Activated CD8-positive, alpha-beta memory T cell treated with anti-CD3 and anti-CD28 coated beads for 24 hours (primary cell): ENCODE results near the gene COQ9.
"Not testable (repeated sequence)": the region's sequence is repeated elsewhere in the genome, so short reads cannot be mapped to it uniquely, and the experiment has no call there.

Experiments used
- DNase-seq: peaks from one replicate; pipeline ENCODE4 v3.0.0-alpha.2; 2020

COQ9 gene

DNA sequence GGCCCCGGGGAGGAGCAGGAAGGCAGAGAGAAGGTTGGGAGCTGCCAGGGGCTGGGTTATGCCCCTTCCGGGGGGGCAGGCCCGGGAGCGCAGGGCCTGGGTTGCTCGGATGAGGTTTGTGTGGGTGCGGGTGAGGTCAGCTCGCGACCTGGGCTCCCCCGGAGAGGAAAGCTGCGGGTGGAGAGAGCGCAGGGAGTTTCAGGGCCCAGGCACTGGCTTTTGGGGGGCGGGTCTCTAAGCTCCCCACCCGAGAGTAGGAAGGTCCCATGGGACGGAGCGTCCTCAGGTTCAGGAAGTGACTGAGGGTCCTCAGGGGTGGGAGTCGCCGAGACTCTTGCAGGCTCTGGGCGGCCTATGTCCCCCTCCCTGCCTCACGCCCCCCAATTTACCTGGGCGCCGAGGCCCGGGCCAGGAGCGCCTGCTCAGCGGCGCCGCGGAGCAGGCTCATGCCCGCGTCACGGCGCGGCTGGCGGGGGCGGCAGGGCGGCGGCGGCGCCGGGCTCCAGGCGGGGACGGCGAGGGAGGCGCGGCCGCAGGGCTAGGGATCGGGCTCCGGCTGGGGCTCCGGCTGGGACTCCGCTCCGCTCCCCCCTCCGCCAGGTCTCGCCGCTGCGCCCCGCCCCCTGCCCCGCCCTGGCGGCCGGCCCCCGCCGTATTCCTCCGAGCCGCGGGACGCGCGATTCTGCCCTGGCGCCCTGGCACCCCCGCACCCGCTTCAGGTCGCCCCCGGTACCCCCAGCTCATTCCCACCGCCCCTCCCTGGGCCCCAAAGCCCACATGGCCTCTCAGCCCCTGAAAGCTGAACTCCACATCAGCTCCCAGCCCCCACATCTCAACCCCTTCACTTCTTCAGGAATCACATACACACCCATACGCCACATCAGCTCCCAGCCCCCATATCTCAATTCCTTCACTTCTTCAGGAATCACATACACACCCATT, 38.9 kb downstream of the COQ9 start, which contains the start of gene DOK4:
Gene DOK4, minus strand, starts transcription at position 578 of the 942 bp plus-strand sequence. CDS start 6,986 bp downstream, outside the sequence.
- DNase-seq: peak; percentile 92

DNA sequence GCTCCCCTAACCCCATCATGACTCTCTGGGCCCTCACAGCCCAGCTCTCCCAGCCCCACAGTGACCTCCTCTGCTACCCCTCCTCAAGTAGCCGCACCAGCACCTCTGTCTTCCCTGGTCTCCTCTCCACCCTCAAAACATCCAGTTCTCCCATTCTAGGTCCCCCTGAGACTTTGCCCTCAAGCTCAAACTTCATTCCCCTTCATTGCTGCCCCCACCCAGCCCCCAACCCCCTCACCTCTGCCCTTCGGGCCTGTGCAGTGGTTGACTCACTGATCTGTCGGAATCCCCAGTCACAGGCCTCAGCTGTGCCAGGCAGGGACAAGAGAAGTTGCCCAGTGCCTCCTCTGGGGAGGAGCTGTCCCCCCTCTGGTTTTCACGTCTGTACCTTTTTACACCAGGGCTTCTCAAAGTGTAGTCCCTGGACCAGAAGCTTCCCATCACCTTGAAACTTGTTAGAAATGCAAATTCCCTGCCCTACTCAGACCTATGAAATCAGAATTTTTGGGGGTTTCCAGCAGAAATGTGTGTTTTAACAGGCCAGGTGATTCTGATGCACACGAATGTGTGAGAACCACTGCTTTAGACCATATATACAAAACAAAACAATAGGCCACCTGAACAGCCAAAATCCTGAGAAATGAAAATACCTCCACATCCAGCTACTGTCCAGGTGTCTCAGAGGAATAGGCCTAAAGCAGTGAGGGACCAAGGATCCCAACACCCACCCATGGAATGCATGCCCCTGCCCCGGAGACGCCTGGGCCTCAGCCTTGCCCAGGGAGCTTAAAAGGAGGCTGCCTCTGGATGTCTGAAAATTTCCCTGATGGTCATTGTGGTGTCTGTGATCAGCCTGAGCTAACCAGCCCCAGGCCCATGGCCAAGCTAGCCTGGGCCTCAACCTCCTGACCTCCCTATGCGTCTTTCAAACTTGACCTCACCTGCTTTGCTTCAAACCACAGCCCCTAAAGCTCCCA, 39.9 kb downstream of the COQ9 start:
- DNase-seq: no peak

DNA sequence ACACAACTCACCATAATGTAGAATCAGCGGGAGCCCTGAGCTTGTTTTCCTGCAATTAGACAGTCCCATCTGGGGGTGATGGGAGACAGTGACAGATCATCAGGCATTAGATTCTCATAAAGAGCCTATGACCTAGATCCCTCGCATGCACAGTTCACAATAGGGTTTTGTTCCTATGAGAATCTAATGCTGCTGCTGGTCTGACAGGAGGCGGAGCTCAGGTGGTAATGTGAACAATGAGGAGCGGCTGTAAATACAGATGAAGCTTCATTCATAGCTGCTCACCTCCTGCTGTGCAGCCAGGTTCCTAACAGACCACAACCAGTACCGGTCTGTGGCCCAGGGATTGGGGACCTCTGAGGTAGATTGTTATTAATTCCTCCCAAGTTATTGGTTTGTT, 42.0 kb downstream of the COQ9 start:
- DNase-seq: no peak

DNA sequence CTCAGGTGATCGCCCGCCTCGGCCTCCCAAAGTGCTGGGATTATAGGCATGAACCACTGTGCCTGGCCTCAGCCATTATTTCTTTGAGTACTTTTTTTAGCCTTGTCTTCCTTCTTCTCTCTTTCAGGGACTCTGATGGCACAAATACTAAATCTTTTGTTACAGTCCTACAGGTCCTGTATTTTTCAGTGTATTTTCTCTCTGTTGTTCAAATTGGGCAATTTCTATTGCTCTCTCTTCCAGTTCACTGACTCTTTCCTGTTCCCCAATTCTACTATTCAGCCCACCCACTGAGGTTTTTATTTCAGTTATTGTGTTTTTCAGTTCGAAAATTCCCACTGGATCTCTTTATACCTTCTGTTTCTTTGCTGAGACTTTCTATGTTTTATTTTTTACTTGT, 46.5 kb downstream of the COQ9 start:
- DNase-seq: no peak

DNA sequence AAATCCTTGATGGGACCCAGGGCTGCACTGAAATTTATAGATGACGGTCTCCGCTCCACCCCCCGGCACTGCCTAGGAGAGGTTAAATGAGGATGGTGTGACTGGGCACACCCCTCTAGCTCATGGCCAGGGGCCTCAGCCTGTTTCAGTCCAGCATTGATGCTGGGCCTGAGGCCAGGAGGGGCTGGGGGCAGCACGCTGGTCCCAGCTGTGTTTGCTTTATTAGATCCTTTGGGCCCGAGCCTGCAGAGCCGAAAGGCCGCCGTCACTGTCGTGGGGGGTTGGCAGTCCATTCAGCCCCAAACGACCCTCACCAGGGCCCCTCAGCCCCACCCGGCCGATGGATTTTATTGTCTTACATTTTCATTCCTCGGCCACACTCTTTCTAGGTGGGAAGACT, 49.8 kb downstream of the COQ9 start:
- no peak for DNase-seq

DNA sequence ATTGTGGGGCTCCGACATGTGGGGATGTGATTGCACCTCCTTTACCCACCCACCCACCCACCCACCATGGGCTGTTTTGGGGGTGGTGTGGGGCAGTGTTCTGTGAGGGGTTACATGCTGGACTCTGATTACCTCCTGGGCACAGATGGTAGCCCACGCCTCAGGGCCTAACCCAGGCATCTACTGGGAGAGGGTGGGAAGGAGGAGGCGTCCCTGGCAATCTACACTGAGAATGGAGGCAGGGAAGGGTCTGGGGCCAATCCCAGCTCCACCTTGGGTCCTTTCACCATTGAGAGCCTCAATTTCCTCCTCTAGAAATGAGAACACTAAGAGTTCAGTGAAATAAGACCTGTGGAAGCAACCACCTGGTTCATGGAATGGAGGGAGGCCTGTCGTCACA, 50.8 kb downstream of the COQ9 start:
- no peak for DNase-seq

DNA sequence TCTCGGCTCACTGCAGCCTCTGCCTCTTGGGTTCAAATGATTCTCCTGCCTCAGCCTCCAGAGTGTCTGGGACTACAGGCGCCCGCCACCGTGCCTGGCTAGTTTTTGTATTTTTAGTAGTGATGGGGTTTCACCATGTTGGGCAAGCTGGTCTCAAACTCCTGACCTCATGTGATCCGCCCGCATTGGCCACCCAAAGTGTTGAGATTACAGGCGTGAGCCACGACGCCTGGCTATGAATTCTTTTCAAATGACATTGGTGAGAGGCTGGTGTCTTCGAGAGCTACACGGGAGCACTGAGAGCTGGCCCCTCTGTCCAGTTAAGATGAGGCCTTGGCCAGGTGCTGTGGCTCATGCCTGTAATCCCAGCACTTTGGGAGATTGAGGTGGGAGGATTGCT, 52.7 kb downstream of the COQ9 start:
- DNase-seq: not testable (repeated sequence)

DNA sequence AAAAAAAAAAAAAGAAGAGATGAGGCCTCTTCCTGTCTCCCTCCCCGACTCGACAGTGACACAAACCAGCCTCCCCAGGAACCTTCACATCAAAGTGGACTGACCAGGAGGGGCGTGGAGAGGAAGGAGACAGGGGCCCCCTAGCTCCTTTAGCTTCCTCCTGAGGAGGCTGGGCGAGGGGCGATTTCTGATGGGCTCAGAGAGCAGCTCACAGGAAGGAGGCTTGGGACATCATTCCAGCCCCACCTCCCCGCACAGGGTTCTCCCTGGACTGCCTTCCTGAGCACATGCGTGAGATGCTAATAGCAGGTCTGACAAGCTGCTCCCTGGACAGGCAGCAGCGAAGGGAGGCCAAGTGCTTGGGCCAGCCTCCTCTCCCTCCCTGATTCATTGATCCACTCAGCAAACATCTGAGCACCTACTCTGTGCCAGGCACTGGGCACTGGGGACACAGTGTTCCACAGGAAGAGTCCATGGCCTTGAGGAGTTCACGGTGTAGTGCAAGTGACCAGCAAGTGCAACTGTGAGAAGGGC, 53.4 kb downstream of the COQ9 start:
- no peak for DNase-seq

DNA sequence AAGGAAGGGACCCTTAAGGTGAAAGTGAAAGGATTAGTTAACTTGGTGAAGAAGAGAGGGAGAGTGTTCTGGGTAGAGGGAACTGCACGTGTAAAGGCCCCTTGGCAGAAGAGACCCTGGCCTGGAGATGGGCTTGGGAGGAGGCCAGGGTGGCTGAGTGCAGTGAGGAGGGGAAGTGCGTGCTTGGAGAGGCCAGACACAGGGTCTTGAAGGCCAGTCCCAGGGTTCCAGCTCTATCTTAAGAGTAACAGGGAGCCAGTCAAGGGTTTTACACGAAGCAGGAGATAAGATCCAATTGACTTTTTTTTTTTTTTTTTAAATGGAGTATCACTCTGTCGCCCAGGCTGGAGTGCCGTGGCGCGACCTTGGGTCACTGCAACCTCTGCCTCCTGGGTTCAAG, 54.2 kb downstream of the COQ9 start:
- no peak for DNase-seq

DNA sequence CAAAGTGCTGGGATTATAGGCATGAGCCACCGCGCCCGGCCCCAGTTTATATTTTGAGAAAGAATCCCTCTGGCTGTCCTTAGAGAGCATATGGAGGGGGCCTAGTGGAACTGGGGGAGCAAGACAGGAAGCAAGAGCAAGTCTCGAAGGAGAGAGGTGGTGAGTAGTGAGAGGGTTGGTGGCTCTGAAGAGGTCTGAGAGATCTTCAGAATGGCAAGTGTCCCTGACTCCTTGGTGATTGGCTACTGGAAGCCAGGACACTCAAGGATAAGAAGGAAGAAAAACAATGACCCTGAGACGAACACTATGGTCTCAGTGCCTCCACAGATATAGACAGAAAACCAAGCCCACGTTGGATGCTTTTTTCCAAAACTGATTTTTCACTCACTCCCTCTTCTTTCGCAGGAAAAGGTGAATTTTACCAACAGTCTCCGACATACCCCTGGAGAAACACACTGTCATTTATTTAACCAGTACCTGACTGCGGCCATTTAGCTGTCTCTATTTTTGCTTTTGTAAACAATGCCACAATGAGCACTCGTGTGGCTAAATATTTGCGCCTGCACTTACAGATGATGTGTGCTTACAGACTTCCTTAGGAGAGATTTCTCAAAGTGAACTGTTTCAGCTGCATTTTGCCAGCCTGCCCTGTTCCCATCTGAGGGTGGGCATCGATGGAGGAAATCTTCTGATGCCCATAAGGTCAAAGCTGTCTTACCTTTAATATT, 54.9 kb downstream of the COQ9 start:
- DNase-seq: no peak

DNA sequence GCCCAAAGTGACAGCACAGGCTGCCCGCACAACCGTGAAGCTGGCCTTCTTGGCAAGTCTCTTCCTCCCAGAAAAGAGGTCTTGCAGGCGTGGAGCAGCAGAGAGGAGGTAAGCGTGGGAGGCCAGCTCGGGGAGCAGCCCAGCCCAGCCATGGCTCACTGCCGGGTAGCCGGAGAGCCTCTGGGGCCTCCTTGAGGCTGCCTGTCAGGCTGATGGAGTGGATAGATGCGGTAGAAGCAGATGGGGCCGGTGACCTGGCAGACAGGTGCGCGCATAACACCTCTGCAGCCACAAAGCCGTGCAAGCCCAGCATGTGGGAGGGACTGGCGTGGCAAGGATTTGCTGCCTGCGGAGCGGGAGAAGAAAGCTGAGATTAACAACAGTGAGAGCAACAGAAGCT, 56.1 kb downstream of the COQ9 start:
- DNase-seq: no peak

DNA sequence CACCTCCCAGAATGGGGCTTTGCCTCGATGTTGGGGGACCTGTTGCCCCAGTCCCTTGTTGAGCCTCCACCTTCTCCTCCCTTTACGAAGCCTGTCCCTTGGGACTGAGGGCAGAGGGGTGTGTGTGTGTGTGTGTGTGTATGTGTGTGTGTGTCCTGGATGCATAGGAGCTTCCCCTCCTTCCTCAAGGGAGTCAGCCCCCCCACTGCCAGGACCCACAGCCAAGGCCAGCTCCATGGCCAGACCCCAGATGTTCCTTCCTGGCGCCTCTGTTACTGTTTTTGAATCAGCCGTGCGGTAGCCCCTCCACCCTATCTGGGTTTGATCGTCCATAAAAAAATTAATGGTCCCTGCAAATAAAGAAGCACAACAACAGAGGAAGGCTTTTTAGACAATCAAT, 56.7 kb downstream of the COQ9 start:
- DNase-seq: no peak

DNA sequence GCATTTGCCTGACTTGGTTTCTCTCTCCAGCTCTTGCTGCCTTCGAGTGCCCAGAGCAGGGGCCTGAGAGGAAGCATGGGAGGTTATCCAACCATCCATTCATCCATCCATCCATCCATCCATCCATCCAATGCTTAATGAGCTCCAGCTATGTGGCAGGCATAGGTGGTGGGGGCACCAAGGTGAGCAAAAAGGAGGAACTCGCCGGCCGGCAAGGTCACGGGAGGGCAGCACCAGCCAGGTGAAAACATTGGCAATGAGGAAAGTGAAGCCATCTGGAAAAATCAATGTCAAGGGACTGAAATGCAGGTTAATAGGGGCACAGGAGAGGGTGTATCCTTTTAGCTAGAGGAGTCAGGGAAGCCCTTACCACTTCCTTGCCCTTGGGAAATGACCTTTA, 57.2 kb downstream of the COQ9 start:
- DNase-seq: no peak

DNA sequence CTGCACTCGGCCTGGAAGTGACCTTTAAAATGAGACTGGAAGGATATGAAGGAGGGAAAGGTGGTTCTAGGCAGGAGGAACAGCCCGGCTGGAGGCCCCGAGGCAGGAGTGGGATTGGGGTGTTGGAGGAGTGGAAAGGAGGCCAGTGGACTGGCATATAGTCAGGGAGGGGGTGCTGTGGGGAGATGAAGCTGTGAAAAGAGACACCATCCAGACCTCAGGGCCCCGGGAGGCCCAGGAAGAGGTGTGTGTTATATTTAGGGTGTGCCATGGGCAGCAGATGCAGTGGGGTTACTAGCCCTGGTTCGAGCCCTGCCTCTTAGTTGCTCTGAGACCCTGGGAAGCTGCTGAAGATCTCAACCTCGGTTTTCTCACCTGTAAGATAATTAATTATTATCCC, 57.9 kb downstream of the COQ9 start:
- DNase-seq: no peak

DNA sequence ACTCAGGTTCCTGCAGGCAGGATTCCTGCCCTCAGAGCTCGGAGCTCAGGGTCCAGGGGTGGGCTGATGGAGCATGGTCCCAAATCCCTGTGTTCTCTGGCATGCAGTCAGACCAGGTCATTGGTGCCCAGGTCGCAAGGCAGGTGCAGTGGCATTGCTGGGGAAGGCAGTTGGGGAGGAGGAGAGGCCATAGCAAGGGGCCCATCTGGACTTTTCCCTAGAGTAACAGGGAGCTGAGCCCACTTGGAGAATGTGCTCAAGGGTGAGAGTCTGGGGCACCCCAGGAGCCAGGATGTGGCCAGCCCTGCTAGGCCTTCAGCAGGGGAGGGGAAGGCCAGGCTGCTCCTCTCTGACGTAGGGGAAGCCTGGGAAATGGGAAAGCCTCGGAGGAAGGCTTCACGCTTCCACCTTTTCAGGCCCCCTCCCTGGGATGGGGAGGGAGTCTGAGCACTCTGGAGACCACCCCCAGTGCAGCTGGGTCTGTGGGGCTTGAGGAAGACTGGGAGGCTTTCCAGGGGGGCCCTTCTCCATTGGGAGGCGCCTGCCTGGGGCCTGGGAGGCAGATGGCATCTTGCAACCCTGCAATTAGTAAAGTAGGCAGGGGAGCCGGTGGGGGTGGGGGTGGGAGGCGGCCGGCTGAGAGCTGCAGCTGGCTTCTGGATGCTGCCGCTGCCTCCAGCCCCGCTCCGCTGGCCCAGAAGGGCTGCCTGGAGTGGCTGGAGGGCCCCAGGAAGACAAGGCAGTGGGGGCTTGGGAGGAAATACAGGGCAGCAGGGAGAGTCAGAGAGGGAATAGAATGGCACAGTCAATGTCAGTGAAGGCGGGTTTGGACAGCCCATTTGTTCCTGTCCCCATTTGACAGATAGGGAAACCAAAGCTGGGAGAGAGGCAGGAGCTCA, 60.1 kb downstream of the COQ9 start:
- DNase-seq: no peak

DNA sequence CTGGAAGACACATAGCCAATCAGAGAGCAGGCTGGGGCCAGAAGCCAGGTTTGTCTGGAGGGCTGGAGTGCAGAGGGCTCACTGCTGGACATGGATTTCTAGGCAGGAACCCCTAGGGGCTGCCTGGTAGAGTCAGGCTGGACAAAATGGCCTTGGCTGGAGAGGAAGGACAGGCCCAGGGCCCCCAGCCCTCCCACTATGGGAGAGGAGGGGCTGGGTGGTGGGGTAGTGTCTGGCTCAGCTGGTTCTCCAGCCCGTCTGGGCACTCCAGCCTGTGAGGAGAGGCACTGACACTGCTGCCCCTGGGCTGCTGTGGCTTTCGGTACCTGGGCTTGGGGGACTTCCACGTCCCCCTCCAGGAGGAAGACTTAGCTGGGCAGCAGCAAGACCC, 60.8 kb downstream of the COQ9 start:
- no peak for DNase-seq

DNA sequence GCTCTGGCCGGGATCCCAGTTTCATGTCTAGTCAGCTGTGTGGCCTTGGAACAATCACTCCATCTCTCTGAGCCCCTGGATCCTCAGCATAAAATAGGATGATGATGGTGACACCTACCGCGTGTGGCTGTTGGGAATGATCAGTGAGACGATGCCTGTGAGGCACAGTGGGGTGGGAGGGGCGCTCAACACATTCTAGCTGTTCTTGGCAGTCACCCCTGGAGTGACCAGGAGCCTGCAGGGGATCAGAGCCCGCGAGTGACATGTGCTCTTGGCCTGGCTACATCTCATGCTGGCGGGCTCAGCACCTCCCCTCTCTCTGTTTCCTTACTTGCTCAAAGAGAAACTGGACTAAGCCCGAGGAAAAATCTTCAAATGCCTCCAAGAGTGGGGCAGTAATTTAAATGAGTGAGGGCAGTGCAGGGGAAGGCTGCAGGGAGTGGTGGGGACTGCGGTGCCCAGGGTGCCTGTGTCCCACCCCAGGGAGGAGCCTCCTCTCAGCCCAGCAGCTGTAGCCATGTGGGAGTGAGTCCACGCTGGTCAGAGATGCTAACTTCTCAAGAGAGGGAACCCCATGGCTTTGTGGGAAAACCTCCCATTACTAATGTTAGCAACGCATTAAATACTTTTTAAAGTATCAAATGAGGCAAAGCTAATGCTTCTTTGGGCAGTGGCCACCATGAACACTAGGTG, 62.1 kb downstream of the COQ9 start:
- DNase-seq: no peak

DNA sequence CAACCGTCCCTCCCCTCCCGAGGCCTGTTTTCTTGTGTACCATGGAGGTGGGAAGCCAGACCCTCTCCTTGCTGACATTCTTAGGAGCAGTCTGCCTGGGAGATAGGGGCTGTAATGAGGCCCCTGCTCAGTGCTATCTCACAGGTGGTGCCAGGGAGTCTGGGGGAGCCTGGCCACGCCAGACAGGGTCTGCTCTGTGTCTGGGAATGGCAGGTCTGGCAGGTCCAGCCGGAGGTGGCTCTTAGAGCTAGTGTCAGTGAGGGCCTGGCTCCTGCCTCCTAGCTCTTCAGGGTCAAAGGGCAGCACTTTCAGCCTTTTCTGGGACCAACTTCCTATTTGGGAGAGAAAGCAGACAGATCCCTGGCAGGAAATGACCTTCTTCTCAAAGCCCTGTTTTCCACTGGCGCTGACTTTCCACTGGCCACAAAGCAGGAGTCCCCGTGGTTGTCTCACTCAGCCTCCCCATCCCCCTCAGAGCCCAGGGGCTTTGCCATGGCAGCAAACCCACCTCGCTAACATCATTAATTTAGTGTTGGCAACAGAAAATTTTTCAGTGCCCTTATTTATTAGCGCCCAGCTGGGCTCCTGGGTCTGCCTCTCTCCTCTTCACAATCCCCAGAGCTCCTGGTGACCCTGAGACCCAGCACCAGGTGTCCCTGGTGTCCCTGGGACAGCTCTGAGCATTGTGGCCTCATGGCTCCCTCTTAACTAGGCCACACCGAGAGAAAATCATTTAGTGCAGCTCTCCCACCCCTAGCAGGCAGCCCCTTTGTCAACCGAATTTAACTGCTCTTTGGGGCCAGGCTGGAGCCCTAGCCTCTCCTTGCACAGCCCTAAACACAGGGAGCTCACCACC, 63.0 kb downstream of the COQ9 start:
- DNase-seq: no peak
